Hematopoietic multipotent progenitor cell treated with erythropoietin and hydrocortisone succinate and interleukin-3 and kit ligand, for 15 days (in vitro differentiated cells): ENCODE measurements around the gene POT1.
"Not testable (repeated sequence)": the region's sequence is repeated elsewhere in the genome, so short reads cannot be mapped to it uniquely, and the experiment has no call there.

Source experiments
- DNase-seq: peaks from one replicate; pipeline ENCODE4 v3.0.0-alpha.2; 2015; ENCODE audit warnings: low spot score

The POT1 gene

GRCh38 chr7:124929467-124930172 lies at the start of gene POT1:
Gene POT1 (minus strand): TSS chr7:124929825. CDS start chr7:124897173, 32,652 bp downstream.
- peak; percentile 96 for DNase-seq

GRCh38 chr7:124975131-124975530 lies 45.5 kb upstream of the POT1 start:
- DNase-seq, result not testable (repeated sequence)

- DNase-seq, result no peak
These were observed 35.9 kb upstream of the POT1 start for GRCh38 chr7:124965553-124965952.

GRCh38 chr7:124959676-124960075 lies 30.1 kb upstream of the POT1 start:
- no peak for DNase-seq

GRCh38 chr7:124957952-124958351 lies 28.3 kb upstream of the POT1 start:
- not testable (repeated sequence) for DNase-seq

GRCh38 chr7:124956160-124956559 lies 26.5 kb upstream of the POT1 start:
- no peak for DNase-seq

- no peak for DNase-seq
These were observed 25.2 kb upstream of the POT1 start for GRCh38 chr7:124954790-124955189.

GRCh38 chr7:124945680-124946079 lies 16.1 kb upstream of the POT1 start:
- DNase-seq, result no peak

GRCh38 chr7:124943472-124943871 lies 13.8 kb upstream of the POT1 start:
- no peak for DNase-seq

- DNase-seq, result no peak
These were observed 12.8 kb upstream of the POT1 start for GRCh38 chr7:124942399-124942798.

GRCh38 chr7:124940306-124940705 lies 10.7 kb upstream of the POT1 start:
- no peak for DNase-seq

- DNase-seq, result no peak
These were observed 8.5 kb upstream of the POT1 start for GRCh38 chr7:124938128-124938527.

GRCh38 chr7:124937076-124937475 lies 7.5 kb upstream of the POT1 start:
- DNase-seq, result no peak

- DNase-seq, result no peak
These were observed 5.2 kb upstream of the POT1 start for GRCh38 chr7:124934841-124935240.

- no peak for DNase-seq
These were observed 1.3 kb upstream of the POT1 start for GRCh38 chr7:124930655-124931597.

- DNase-seq, result no peak
These were observed 573 bp upstream of the POT1 start for GRCh38 chr7:124930173-124930623.

GRCh38 chr7:124924906-124925305 lies 4.7 kb downstream of the POT1 start:
- DNase-seq, result no peak

- DNase-seq, result no peak
These were observed 7.4 kb downstream of the POT1 start for GRCh38 chr7:124922200-124922599.

- no peak for DNase-seq
These were observed 9.8 kb downstream of the POT1 start for GRCh38 chr7:124919841-124920240.

GRCh38 chr7:124918662-124919061 lies 11.0 kb downstream of the POT1 start:
- no peak for DNase-seq

GRCh38 chr7:124915242-124915641 lies 14.4 kb downstream of the POT1 start:
- DNase-seq, result no peak

GRCh38 chr7:124914298-124914697 lies 15.3 kb downstream of the POT1 start:
- no peak for DNase-seq

GRCh38 chr7:124912972-124913371 lies 16.7 kb downstream of the POT1 start:
- DNase-seq, result no peak
